Measurements from ENCODE around the gene NCOR1.

NCOR1 gene

GRCh38 chr17:16215273-16215964, at the start of gene NCOR1:
TSS of gene NCOR1 (minus strand) at chr17:16215534. CDS start at chr17:16194569, 20,965 bp downstream.
- peaks cover 48% of the 10 kb centered on the region for H4K20me1 ChIP-seq
- H3K27me3 ChIP-seq = no peaks in the 10 kb centered on the region
- peaks cover 46% of the 10 kb centered on the region for H3K4me1 ChIP-seq
- H3K4me2 ChIP-seq = peak within 1 kb of the TSS; percentile 87
- H3K36me3 ChIP-seq = peaks cover 9% of the 10 kb centered on the region
- H3K9me3 ChIP-seq = no peaks in the 10 kb centered on the region
- no peak for TF ChIP-seq Cebpa-rat (IDR thresholded peaks at IDR 0.05)
- peak within 1 kb of the TSS; percentile 100 for H3K9ac ChIP-seq
- peak within 1 kb of the TSS; percentile 99 for H3K27ac ChIP-seq
- H3K4me3 ChIP-seq = peak within 1 kb of the TSS; percentile 100

GRCh38 chr17:16262201-16262600, 46.9 kb upstream of the NCOR1 start:
- no peak overlapping the region for H3K4me2 ChIP-seq
- no peak for TF ChIP-seq Cebpa-rat (IDR thresholded peaks at IDR 0.05)

GRCh38 chr17:16261049-16261448, 45.7 kb upstream of the NCOR1 start:
- Histone ChIP-seq H3K27ac (no peak overlapping the region), H3K9me3 (peaks cover 37% of the 10 kb centered on the region), H3K4me1 (no peaks in the 10 kb centered on the region), H4K20me1 (no peaks in the 10 kb centered on the region), H3K4me2 (no peak overlapping the region), H3K27me3 (no peaks in the 10 kb centered on the region), H3K4me3 (no peak overlapping the region), H3K9ac (no peak overlapping the region), H3K36me3 (peaks cover 29% of the 10 kb centered on the region)
- no peak for TF ChIP-seq Cebpa-rat (IDR thresholded peaks at IDR 0.05)

More at GRCh38 chr17:16262201-16262600, 46.9 kb upstream of the NCOR1 start:
- Histone ChIP-seq H3K9ac (no peak overlapping the region), H3K27ac (no peak overlapping the region), H3K9me3 (peaks cover 41% of the 10 kb centered on the region), H3K36me3 (peaks cover 22% of the 10 kb centered on the region), H3K27me3 (no peaks in the 10 kb centered on the region), H4K20me1 (no peaks in the 10 kb centered on the region), H3K4me1 (peaks cover 2% of the 10 kb centered on the region), H3K4me3 (no peak overlapping the region)

GRCh38 chr17:16259926-16260325, 44.6 kb upstream of the NCOR1 start:
- H3K27me3 ChIP-seq = no peaks in the 10 kb centered on the region
- H3K9ac ChIP-seq = no peak overlapping the region
- no peak overlapping the region for H3K4me2 ChIP-seq
- peaks cover 28% of the 10 kb centered on the region for H3K9me3 ChIP-seq
- peaks cover 29% of the 10 kb centered on the region for H3K36me3 ChIP-seq
- no peaks in the 10 kb centered on the region for H3K4me1 ChIP-seq
- H3K27ac ChIP-seq = no peak overlapping the region
- H3K4me3 ChIP-seq = peak overlapping the region; percentile 13; the same call in 1 of the 2 replicates
- no peaks in the 10 kb centered on the region for H4K20me1 ChIP-seq
- TF ChIP-seq Cebpa-rat (IDR thresholded peaks at IDR 0.05) = no peak

- Histone ChIP-seq H4K20me1 (no peaks in the 10 kb centered on the region), H3K4me3 (no peak overlapping the region), H3K4me1 (no peaks in the 10 kb centered on the region), H3K9me3 (peaks cover 28% of the 10 kb centered on the region), H3K27ac (no peak overlapping the region), H3K27me3 (no peaks in the 10 kb centered on the region), H3K36me3 (peaks cover 29% of the 10 kb centered on the region), H3K9ac (no peak overlapping the region), H3K4me2 (no peak overlapping the region)
- no peak for TF ChIP-seq Cebpa-rat (IDR thresholded peaks at IDR 0.05)
Measured at GRCh38 chr17:16258901-16259300, 43.6 kb upstream of the NCOR1 start.

GRCh38 chr17:16255481-16255921, 40.2 kb upstream of the NCOR1 start:
- no peak overlapping the region for H3K4me2 ChIP-seq
- peaks cover 26% of the 10 kb centered on the region for H3K36me3 ChIP-seq
- no peak overlapping the region for H3K4me3 ChIP-seq
- H3K27ac ChIP-seq = no peak overlapping the region
- no peaks in the 10 kb centered on the region for H4K20me1 ChIP-seq
- H3K27me3 ChIP-seq = no peaks in the 10 kb centered on the region
- no peak for TF ChIP-seq Cebpa-rat (IDR thresholded peaks at IDR 0.05)
- H3K4me1 ChIP-seq = no peaks in the 10 kb centered on the region
- H3K9me3 ChIP-seq = peaks cover 21% of the 10 kb centered on the region
- H3K9ac ChIP-seq = no peak overlapping the region

- no peaks in the 10 kb centered on the region for H4K20me1 ChIP-seq
- peaks cover 15% of the 10 kb centered on the region for H3K9me3 ChIP-seq
- H3K4me1 ChIP-seq = no peaks in the 10 kb centered on the region
- TF ChIP-seq Cebpa-rat (IDR thresholded peaks at IDR 0.05) = no peak
- H3K36me3 ChIP-seq = peaks cover 23% of the 10 kb centered on the region
- H3K9ac ChIP-seq = no peak overlapping the region
- no peak overlapping the region for H3K27ac ChIP-seq
- no peak overlapping the region for H3K4me3 ChIP-seq
- no peaks in the 10 kb centered on the region for H3K27me3 ChIP-seq
- H3K4me2 ChIP-seq = no peak overlapping the region
Measured at GRCh38 chr17:16254773-16255400, 39.6 kb upstream of the NCOR1 start.

GRCh38 chr17:16251556-16251955, 36.2 kb upstream of the NCOR1 start:
- Histone ChIP-seq H3K9me3 (no peaks in the 10 kb centered on the region), H3K27me3 (no peaks in the 10 kb centered on the region), H3K27ac (no peak overlapping the region), H4K20me1 (no peaks in the 10 kb centered on the region), H3K36me3 (peaks cover 19% of the 10 kb centered on the region), H3K4me3 (no peak overlapping the region), H3K9ac (no peak overlapping the region), H3K4me2 (no peak overlapping the region), H3K4me1 (no peaks in the 10 kb centered on the region)
- TF ChIP-seq Cebpa-rat (IDR thresholded peaks at IDR 0.05) = no peak

GRCh38 chr17:16251043-16251442, 35.7 kb upstream of the NCOR1 start:
- Histone ChIP-seq H3K36me3 (peaks cover 19% of the 10 kb centered on the region), H3K4me2 (no peak overlapping the region), H3K9me3 (no peaks in the 10 kb centered on the region), H3K27ac (no peak overlapping the region), H4K20me1 (no peaks in the 10 kb centered on the region), H3K4me1 (no peaks in the 10 kb centered on the region), H3K9ac (no peak overlapping the region), H3K27me3 (no peaks in the 10 kb centered on the region), H3K4me3 (no peak overlapping the region)
- no peak for TF ChIP-seq Cebpa-rat (IDR thresholded peaks at IDR 0.05)

GRCh38 chr17:16250635-16251034, 35.3 kb upstream of the NCOR1 start:
- H3K4me1 ChIP-seq = no peaks in the 10 kb centered on the region
- TF ChIP-seq Cebpa-rat (IDR thresholded peaks at IDR 0.05) = no peak
- H3K9ac ChIP-seq = no peak overlapping the region
- no peaks in the 10 kb centered on the region for H3K9me3 ChIP-seq
- no peaks in the 10 kb centered on the region for H4K20me1 ChIP-seq
- no peaks in the 10 kb centered on the region for H3K27me3 ChIP-seq
- no peak overlapping the region for H3K4me2 ChIP-seq
- H3K27ac ChIP-seq = no peak overlapping the region
- no peak overlapping the region for H3K4me3 ChIP-seq
- H3K36me3 ChIP-seq = peaks cover 23% of the 10 kb centered on the region

Data from BLaER1 (cell line).